BLaER1 (cell line): ENCODE data around the gene PROC.

Experiments
- H3K27ac ChIP-seq: shearing (Covaris generic); formaldehyde crosslinking; 2 replicates; pipeline ENCODE4 v1.8.1; 2022
- H3K27me3 ChIP-seq: shearing (Covaris generic); formaldehyde crosslinking; 2 replicates; pipeline ENCODE4 v1.8.1; 2022
- H3K36me3 ChIP-seq: shearing (Covaris generic); formaldehyde crosslinking; 2 replicates; pipeline ENCODE4 v1.8.1; 2022
- H3K4me1 ChIP-seq: shearing (Covaris generic); formaldehyde crosslinking; 2 replicates; pipeline ENCODE4 v1.8.1; 2022
- H3K4me2 ChIP-seq: shearing (Covaris generic); formaldehyde crosslinking; 2 replicates; pipeline ENCODE4 v1.8.1; 2022
- H3K4me3 ChIP-seq: shearing (Covaris generic); formaldehyde crosslinking; 2 replicates; pipeline ENCODE4 v1.8.1; 2022
- H3K9ac ChIP-seq: shearing (Covaris generic); formaldehyde crosslinking; 2 replicates; pipeline ENCODE4 v1.8.1; 2022
- H3K9me3 ChIP-seq: shearing (Covaris generic); formaldehyde crosslinking; 2 replicates; pipeline ENCODE4 v1.8.1; 2022
- H4K20me1 ChIP-seq: shearing (Covaris generic); formaldehyde crosslinking; 2 replicates; pipeline ENCODE4 v1.8.1; 2022
- Cebpa-rat ChIP-seq: shearing (Covaris generic); IDR thresholded peaks from 2 replicates; pipeline ENCODE4 v1.8.1; 2022

PROC gene

GRCh38 chr2:127426501-127427354 lies 8.5 kb downstream of the PROC start:
- Histone ChIP-seq H3K9ac (no peak overlapping the region), H3K27ac (no peak overlapping the region), H4K20me1 (peaks cover 10% of the 10 kb centered on the region), H3K4me1 (peaks cover 19% of the 10 kb centered on the region), H3K4me3 (no peak overlapping the region), H3K36me3 (0 out of 2 replicates have a peak, but pooled peaks cover 3% of the 10 kb centered on the region), H3K4me2 (no peak overlapping the region), H3K9me3 (no peaks in the 10 kb centered on the region), H3K27me3 (peaks cover 31% of the 10 kb centered on the region)
- no peak for TF ChIP-seq Cebpa-rat

- no peak overlapping the region for H3K27ac ChIP-seq
- H4K20me1 ChIP-seq, result peaks cover 5% of the 10 kb centered on the region; the same call in 1 of the 2 replicates
- TF ChIP-seq Cebpa-rat, result no peak
- H3K36me3 ChIP-seq, result 0 out of 2 replicates have a peak, but pooled peaks cover 3% of the 10 kb centered on the region
- no peaks in the 10 kb centered on the region for H3K9me3 ChIP-seq
- no peak overlapping the region for H3K9ac ChIP-seq
- H3K4me1 ChIP-seq, result peaks cover 11% of the 10 kb centered on the region
- H3K4me2 ChIP-seq, result no peak overlapping the region
- H3K4me3 ChIP-seq, result no peak overlapping the region
- peaks cover 23% of the 10 kb centered on the region for H3K27me3 ChIP-seq
These were observed 9.3 kb downstream of the PROC start for GRCh38 chr2:127427376-127428056.

DNA sequence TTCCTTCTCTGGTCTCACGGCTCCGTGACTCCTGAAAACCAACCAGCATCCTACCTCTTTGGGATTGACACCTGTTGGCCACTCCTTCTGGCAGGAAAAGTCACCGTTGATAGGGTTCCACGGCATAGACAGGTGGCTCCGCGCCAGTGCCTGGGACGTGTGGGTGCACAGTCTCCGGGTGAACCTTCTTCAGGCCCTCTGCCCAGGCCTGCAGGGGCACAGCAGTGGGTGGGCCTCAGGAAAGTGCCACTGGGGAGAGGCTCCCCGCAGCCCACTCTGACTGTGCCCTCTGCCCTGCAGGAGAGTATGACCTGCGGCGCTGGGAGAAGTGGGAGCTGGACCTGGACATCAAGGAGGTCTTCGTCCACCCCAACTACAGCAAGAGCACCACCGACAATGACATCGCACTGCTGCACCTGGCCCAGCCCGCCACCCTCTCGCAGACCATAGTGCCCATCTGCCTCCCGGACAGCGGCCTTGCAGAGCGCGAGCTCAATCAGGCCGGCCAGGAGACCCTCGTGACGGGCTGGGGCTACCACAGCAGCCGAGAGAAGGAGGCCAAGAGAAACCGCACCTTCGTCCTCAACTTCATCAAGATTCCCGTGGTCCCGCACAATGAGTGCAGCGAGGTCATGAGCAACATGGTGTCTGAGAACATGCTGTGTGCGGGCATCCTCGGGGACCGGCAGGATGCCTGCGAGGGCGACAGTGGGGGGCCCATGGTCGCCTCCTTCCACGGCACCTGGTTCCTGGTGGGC lies 10.0 kb downstream of the PROC start:
- no peak overlapping the region for H3K9ac ChIP-seq
- TF ChIP-seq Cebpa-rat, result no peak
- H3K27me3 ChIP-seq, result peaks cover 16% of the 10 kb centered on the region
- 0 out of 2 replicates have a peak, but pooled peaks cover 3% of the 10 kb centered on the region for H3K36me3 ChIP-seq
- no peak overlapping the region for H3K4me3 ChIP-seq
- H3K4me1 ChIP-seq, result peaks cover 5% of the 10 kb centered on the region
- no peak overlapping the region for H3K4me2 ChIP-seq
- H3K27ac ChIP-seq, result no peak overlapping the region
- no peaks in the 10 kb centered on the region for H3K9me3 ChIP-seq
- peaks cover 4% of the 10 kb centered on the region; the same call in 1 of the 2 replicates for H4K20me1 ChIP-seq

GRCh38 chr2:127428815-127429109 lies 10.5 kb downstream of the PROC start:
- Histone ChIP-seq H4K20me1 (no peaks in the 10 kb centered on the region), H3K4me3 (no peak overlapping the region), H3K4me1 (0 out of 2 replicates have a peak, but pooled peaks cover under 1% of the 10 kb centered on the region), H3K4me2 (no peak overlapping the region), H3K27ac (no peak overlapping the region), H3K9ac (no peak overlapping the region), H3K9me3 (no peaks in the 10 kb centered on the region), H3K36me3 (0 out of 2 replicates have a peak, but pooled peaks cover 3% of the 10 kb centered on the region), H3K27me3 (peaks cover 11% of the 10 kb centered on the region; the same call in 1 of the 2 replicates)
- no peak for TF ChIP-seq Cebpa-rat

- no peak for TF ChIP-seq Cebpa-rat
- no peak overlapping the region for H3K4me3 ChIP-seq
- H3K9ac ChIP-seq, result no peak overlapping the region
These were observed 11.1 kb downstream of the PROC start for GRCh38 chr2:127429291-127429690.

DNA sequence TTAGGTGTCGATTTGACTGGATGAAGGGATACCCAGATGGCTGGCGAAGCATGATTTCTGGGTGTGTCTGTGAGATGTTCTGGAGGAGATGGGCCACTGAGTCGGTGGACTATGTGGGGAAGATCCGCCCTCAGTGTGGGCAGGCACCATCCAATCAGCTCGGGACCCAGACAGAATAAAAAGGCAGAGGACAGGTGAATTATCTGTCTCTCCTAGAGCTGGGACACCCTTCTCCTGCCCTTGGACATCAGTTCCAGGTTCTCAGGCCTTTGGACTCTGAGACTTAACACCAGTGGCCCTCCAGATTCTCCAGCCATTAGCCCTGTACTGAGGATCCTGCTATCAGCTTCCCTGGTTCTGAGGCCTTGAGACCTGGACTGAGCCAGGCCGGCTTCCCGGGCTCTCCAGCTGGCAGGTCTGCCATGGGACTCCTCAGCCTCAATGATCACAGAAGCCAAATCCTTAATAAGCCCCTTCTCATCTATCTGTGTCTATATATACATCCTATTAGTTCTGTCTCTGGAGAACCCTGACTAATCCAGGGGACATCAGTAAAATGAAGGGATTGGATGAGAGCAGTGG lies 11.7 kb downstream of the PROC start:
- TF ChIP-seq Cebpa-rat, result no peak
- Histone ChIP-seq H3K9ac (no peak overlapping the region), H3K27ac (no peak overlapping the region), H3K36me3 (0 out of 2 replicates have a peak, but pooled peaks cover 3% of the 10 kb centered on the region), H3K4me2 (no peak overlapping the region), H3K9me3 (no peaks in the 10 kb centered on the region), H3K4me3 (no peak overlapping the region), H3K4me1 (no peaks in the 10 kb centered on the region), H4K20me1 (no peaks in the 10 kb centered on the region), H3K27me3 (no peaks in the 10 kb centered on the region)

More at GRCh38 chr2:127429291-127429690, 11.1 kb downstream of the PROC start:
- Histone ChIP-seq H3K27ac (no peak overlapping the region), H3K4me2 (no peak overlapping the region), H3K36me3 (0 out of 2 replicates have a peak, but pooled peaks cover 3% of the 10 kb centered on the region), H3K9me3 (no peaks in the 10 kb centered on the region), H4K20me1 (no peaks in the 10 kb centered on the region), H3K4me1 (no peaks in the 10 kb centered on the region), H3K27me3 (peaks cover 6% of the 10 kb centered on the region; the same call in 1 of the 2 replicates)

GRCh38 chr2:127431408-127432023 lies 13.3 kb downstream of the PROC start:
- H3K4me1 ChIP-seq, result no peaks in the 10 kb centered on the region
- no peak overlapping the region for H3K9ac ChIP-seq
- H3K4me2 ChIP-seq, result no peak overlapping the region
- no peak overlapping the region for H3K4me3 ChIP-seq
- H3K36me3 ChIP-seq, result 0 out of 2 replicates have a peak, but pooled peaks cover 3% of the 10 kb centered on the region
- H4K20me1 ChIP-seq, result no peaks in the 10 kb centered on the region
- no peak for TF ChIP-seq Cebpa-rat
- H3K27ac ChIP-seq, result no peak overlapping the region
- H3K9me3 ChIP-seq, result no peaks in the 10 kb centered on the region
- H3K27me3 ChIP-seq, result no peaks in the 10 kb centered on the region

GRCh38 chr2:127434515-127434914 lies 16.3 kb downstream of the PROC start:
- Histone ChIP-seq H3K27me3 (no peaks in the 10 kb centered on the region), H3K4me2 (no peak overlapping the region), H3K36me3 (0 out of 2 replicates have a peak, but pooled peaks cover 3% of the 10 kb centered on the region), H3K4me1 (no peaks in the 10 kb centered on the region), H3K9ac (no peak overlapping the region), H3K4me3 (no peak overlapping the region), H3K27ac (no peak overlapping the region), H4K20me1 (no peaks in the 10 kb centered on the region), H3K9me3 (0 out of 2 replicates have a peak, but pooled peaks cover under 1% of the 10 kb centered on the region)
- TF ChIP-seq Cebpa-rat, result no peak

DNA sequence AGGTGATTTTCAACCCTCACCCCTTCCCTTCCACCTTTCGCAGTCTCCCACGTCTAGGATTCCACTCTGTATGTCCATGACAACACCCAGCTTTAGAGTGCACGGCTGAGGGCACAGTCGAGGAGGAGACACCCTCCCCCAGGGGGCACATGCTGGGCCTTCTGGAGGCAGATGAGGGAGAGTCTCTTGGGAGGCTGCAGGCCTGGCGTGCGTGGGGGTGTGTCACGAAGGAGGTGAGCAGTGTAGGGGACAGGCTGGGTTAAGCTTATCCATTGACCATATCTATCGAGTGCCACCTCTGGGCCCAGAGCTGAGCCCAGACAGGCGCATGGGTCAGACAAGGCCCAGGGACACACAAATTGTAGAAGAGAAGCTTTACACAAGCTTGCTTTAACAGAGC lies 18.8 kb downstream of the PROC start:
- H3K9ac ChIP-seq, result no peak overlapping the region
- no peaks in the 10 kb centered on the region for H4K20me1 ChIP-seq
- no peaks in the 10 kb centered on the region for H3K36me3 ChIP-seq
- H3K4me3 ChIP-seq, result no peak overlapping the region
- H3K4me1 ChIP-seq, result no peaks in the 10 kb centered on the region
- peaks cover 12% of the 10 kb centered on the region for H3K9me3 ChIP-seq
- no peak for TF ChIP-seq Cebpa-rat
- no peaks in the 10 kb centered on the region for H3K27me3 ChIP-seq
- no peak overlapping the region for H3K27ac ChIP-seq
- no peak overlapping the region for H3K4me2 ChIP-seq
